Measurements from ENCODE around the gene RAX.

Gene RAX

GRCh38 chr18:59238385-59238784 lies 34.9 kb downstream of the RAX start:
- DNase-seq = peak; percentile 33

DNA sequence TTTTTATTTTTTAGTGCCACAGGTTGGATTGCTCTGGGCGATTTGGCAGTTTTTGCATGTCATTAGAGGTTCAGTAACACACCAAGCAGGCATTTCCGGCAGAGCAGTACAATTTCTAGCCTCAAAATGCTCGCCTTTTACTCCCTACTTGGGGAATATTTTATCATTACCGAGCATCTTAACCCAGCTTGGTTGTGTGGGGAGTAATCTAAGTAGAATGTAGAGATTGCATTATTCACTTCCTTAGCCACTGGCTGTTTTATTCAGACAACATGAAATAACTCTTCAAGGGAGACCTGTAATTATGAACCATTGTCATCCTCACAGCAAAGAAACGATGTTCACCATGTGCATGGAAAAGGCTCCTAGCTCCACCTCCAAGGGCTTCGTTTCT lies 40.2 kb downstream of the RAX start:
- no peak for DNase-seq

- DNase-seq = no peak
These were observed 40.8 kb downstream of the RAX start for GRCh38 chr18:59232309-59233016.

DNA sequence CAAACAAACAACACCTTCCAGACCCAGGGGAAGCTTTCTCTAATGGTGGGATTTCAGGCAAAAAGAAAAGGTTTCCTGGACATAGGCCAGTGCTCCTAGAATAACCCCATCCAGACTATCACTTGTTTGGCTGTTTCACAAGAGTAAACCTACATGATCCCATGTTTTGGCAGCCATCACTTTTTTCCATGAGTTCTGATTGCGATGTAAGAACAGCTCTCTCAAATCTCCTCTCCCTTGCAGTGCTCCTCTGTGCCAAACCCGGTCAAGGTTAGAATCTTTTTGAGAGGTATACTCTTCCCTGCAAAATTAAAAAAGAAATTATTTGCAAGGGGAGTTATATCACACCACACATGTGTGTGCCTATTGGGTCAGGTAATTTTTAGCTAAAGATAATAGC lies 41.4 kb downstream of the RAX start:
- no peak for DNase-seq

GRCh38 chr18:59231114-59231513 lies 42.1 kb downstream of the RAX start:
- no peak for DNase-seq

DNA sequence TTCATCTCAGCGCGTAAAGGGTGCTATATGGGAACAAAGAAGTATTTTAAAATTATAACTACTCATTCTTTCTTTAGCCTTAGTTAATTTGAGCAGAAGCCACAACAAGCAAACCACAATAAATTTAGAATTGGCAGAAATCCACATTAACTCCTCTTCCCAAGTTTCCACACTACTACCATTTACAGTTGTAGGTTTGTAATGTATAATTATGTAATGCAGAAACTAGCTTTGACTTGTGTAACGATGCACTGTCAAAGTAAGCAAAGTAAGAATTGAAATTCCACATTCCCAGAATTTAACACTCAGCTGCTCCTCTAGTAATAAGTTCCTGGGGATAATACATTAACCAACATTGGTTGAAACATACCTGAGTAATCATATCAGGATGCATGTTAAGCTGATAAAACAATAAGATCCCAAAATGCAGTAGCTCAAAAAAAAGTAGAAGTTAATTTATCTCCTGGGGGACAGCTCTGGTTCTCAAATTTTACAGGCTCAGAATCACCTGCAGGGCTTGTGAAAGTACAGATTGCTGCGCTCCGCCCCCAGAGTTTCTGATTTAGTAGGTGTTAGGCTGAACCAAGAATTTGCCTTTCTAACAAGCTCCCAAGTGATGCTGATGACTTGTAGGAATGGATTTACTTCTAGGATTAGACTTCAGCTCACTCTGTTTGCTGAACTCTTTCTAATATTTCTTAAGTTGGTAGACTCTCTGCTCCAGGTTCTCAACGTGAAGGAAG lies 43.4 kb downstream of the RAX start:
- DNase-seq = no peak

- DNase-seq = no peak
These were observed 44.1 kb downstream of the RAX start for GRCh38 chr18:59229191-59229590.

DNA sequence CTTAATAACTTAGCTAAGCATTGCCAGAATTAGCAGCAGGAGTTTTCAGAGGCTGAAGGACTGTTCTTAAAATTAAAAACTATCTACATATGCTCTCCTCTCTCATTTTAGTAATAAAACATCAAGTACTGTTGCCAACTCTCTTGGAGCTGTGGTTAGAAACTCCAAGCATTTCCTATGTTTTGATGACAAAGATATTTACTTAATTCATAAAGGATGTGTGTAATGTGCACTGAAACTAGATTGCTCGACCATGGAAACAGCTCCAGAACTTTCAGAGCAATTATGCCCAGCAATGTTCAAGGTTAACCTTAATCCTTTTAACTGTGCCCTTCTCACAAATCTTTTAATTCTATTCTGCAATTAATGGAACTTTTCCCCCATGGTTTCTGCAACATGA lies 44.9 kb downstream of the RAX start:
- DNase-seq = no peak

- DNase-seq = no peak
These were observed 50.9 kb downstream of the RAX start for GRCh38 chr18:59222341-59222740.

GRCh38 chr18:59220784-59221765 lies 52.2 kb downstream of the RAX start:
- no peak for DNase-seq

GRCh38 chr18:59220164-59220783 lies 53.0 kb downstream of the RAX start:
- DNase-seq = no peak

DNA sequence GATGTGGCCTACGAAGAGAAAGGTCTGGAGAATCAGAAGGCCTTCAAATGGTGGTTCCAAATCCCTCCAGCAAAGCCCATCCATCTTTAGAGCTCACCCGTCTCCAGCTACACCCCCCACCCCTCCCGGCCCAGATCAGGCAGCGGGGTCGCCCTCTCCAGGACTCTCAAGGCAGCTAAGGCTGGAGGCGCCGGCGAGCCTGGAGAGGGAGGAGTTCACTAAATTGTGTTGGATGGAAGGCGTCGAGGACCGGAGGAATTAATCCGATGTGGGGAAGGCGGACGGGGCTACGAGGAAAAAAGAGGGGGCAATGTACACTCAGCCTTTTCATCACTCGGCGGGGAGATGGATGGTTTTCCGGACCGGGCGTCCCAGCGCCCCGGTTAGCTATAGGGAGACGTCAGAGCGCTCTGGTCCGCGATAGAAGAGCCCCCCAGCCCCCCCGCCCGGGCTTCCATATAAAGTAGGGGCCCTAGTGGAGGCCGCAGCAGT lies 53.5 kb downstream of the RAX start, which contains the start of gene GRP:
Gene GRP (plus strand): TSS at position 487 of the 492 bp plus-strand sequence. CDS start 108 bp downstream, outside the sequence.
- DNase-seq = no peak

DNA sequence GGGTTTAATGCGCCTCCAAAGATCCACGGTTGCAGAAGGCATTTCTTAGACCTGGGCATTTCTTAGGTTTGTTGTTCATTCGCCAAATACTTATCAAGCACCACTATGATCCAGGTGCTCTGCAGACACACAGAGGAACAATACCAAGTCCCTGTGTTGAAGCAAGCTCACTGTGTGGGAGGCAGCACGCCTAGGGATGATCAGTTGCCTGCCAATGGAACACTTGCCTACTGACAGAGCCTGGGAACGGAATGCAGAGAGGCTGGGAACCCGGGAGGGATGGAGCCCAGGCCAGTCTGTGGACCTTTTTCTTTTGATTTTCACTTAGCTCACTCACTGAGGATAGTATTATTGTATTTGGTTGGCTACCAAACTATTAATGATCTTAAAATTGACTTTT lies 55.2 kb downstream of the RAX start:
- no peak for DNase-seq

All from NCI-H2029 treated with DMSO at 0.1 percent for 48 hours (cell line).